ENCODE measurements around the gene DPYD. TPM values are rescaled to one million over a fixed set of nuclear protein-coding genes. Genes with fewer than 3 reads are reported as not detected.

DPYD gene
- total RNA-seq, 1 donor from 2014 or later, result 8.5 TPM

DNA sequence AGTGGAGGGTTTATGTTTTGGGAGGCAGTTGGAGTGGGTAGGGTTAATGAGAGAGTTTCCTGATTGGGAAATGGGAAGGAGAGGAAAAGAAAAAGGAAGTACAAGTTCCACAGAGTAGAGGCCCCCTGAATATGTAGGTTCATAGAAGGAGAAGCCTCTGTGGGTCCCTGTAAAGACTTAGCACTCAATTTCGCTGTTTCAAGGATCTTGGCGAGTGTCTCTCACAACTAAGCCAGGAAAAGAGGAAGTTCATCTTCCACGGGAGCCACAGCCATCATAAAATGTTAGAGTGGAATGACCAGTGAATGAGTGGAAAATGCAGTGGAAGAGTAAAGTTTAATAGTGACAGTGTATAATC lies 17.4 kb upstream of the DPYD start:
- Mint-ChIP-seq H3K4me1 (ENCODE audit: unreplicated experiment) (no peaks in the 10 kb centered on the region), H3K4me3 (no peak overlapping the region), H3K27me3 (peaks cover 6% of the 10 kb centered on the region), H3K9me3 (no peaks in the 10 kb centered on the region), H3K36me3 (no peaks in the 10 kb centered on the region), H3K27ac (no peak overlapping the region)
- DNase-seq (ENCODE audit: extremely low spot score, unreplicated experiment), result no peak
- TF ChIP-seq, protein P1, sequence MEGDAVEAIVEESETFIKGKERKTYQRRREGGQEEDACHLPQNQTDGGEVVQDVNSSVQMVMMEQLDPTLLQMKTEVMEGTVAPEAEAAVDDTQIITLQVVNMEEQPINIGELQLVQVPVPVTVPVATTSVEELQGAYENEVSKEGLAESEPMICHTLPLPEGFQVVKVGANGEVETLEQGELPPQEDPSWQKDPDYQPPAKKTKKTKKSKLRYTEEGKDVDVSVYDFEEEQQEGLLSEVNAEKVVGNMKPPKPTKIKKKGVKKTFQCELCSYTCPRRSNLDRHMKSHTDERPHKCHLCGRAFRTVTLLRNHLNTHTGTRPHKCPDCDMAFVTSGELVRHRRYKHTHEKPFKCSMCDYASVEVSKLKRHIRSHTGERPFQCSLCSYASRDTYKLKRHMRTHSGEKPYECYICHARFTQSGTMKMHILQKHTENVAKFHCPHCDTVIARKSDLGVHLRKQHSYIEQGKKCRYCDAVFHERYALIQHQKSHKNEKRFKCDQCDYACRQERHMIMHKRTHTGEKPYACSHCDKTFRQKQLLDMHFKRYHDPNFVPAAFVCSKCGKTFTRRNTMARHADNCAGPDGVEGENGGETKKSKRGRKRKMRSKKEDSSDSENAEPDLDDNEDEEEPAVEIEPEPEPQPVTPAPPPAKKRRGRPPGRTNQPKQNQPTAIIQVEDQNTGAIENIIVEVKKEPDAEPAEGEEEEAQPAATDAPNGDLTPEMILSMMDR (conservative IDR thresholded peaks at IDR 0.05), result no peak

DNA sequence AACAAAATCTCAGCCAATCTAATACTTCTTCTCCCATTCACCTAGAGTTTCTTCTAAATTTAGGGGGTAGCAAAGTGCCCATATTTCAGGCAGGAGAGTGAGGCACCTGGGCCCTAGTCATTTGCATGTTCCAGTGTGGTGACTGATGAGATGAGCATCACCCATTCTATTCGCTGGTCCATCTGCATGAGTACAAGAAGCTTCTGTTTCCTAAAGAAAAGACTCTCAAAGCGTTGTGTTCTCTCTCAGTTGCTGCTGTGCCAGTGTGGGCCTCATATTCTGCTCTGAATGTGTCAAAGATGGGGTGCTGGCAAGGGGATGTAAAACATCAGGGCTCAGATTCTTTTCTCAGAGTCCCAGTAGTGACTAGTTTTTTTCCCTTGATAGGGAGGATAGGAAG lies 16.1 kb upstream of the DPYD start:
- no peak for DNase-seq (ENCODE audit: extremely low spot score, unreplicated experiment)
- Mint-ChIP-seq H3K27ac (no peak overlapping the region), H3K4me1 (ENCODE audit: unreplicated experiment) (no peaks in the 10 kb centered on the region), H3K27me3 (peaks cover 3% of the 10 kb centered on the region), H3K4me3 (no peak overlapping the region), H3K9me3 (no peaks in the 10 kb centered on the region), H3K36me3 (no peaks in the 10 kb centered on the region)
- TF ChIP-seq, protein P1 (conservative IDR thresholded peaks at IDR 0.05), result no peak

DNA sequence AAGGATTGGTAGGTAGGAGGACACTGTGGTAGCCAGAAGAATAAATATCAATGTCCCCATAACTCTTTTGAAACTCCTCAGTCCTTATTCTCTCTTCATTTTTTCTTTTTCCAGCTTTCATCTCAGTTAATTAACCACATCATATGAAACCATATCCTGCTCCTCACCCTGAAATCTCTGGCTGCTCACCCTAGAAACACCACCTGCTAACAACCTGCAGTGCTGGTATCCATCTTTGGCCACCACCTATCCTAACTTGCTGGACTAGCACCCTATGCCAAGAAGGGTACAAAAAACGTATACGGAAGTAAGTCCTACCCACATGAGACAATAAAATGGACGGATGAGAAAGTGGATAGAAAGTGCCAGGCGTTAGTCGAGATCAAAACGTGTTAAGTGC lies 13.7 kb upstream of the DPYD start:
- no peak for DNase-seq (ENCODE audit: extremely low spot score, unreplicated experiment)

DNA sequence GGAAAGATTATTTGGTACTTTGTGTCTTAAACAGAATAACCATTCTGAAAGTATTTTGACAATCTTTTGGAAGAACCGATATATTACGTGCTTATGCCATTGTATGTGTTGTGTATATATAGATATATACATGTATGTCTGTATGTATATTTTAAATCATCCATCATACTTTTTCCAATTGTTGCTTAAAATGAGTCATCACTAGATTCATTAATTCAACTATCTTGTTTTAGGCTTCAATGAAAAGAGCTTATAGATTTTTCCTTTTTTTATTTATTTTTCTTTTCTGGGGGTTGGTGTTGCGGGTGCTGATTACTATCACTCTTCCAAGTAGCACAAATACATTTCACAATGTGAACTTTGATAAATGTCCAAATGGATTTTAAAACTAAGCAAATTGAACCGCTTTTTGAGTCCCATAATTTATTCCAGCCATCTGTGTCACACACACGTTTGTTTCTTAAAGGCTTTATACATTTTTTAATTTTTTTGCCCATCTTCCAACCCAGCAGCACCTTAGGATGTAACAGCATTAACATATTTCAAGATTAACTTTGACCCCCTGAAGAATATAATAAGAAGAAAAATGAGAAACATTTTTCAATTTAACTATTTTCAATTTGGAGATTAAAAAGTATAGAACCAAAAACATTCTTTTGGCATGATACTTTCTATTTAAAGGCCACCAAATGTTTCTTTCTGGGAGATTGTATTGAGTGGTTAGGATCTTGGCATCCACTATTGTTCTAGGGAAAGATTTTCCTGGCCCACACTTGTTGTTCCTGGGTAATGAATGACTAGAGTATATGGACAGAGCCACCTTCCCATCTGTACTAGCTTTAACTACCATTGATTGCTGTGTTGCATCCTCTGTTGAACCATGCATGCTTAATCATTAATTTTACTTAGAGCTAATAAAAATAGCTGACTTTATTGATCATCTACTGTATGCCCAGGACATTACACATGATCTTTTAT lies 9.3 kb upstream of the DPYD start:
- H3K27me3 Mint-ChIP-seq, result no peaks in the 10 kb centered on the region
- H3K4me1 Mint-ChIP-seq (ENCODE audit: unreplicated experiment), result peaks cover 5% of the 10 kb centered on the region
- DNase-seq (ENCODE audit: extremely low spot score, unreplicated experiment), result no peak
- H3K4me3 Mint-ChIP-seq, result no peak overlapping the region
- H3K27ac Mint-ChIP-seq, result no peak overlapping the region
- no peaks in the 10 kb centered on the region for H3K9me3 Mint-ChIP-seq
- TF ChIP-seq, protein P1 (conservative IDR thresholded peaks at IDR 0.05), result no peak
- no peaks in the 10 kb centered on the region for H3K36me3 Mint-ChIP-seq

More for the DNA sequence above, 13.7 kb upstream of the DPYD start:
- H3K9me3 Mint-ChIP-seq, result no peaks in the 10 kb centered on the region
- H3K4me3 Mint-ChIP-seq, result no peak overlapping the region
- H3K36me3 Mint-ChIP-seq, result no peaks in the 10 kb centered on the region
- no peaks in the 10 kb centered on the region for H3K4me1 Mint-ChIP-seq (ENCODE audit: unreplicated experiment)
- TF ChIP-seq, protein P1 (conservative IDR thresholded peaks at IDR 0.05), result no peak
- H3K27ac Mint-ChIP-seq, result no peak overlapping the region
- H3K27me3 Mint-ChIP-seq, result peaks cover 3% of the 10 kb centered on the region

DNA sequence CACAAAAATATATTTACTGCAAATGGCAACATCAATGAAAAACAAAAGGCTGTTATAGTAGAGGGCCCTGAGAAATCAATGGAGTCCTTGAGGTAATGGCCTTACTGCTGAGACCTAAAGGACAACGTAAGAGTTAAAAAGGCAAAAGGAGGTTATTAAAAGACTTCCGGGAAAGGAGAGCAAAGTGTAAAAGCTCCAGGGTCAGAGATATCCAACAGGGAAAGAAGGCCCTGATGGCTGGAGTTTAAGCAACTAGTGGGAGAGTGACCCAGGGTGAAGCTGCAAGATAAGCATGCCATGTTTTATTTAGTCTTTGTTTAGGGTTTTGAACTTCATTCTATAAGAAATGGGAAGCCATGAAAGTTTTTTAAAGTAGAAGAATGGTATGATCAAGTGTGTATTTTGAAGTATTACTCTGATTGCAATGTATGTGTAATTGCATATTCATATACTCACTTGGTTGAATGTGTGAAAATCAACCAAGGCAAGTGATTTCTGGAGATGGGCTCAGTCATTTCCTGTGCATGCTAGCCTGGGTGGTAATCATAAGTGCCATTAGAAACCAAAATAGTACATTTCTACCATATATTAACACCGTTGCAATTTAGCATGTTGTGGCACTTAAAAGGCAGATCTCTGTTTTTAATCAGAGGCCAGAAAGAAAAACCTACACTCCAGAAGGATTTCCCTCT lies 5.3 kb upstream of the DPYD start:
- Mint-ChIP-seq H3K27ac (no peak overlapping the region), H3K9me3 (no peaks in the 10 kb centered on the region), H3K36me3 (no peaks in the 10 kb centered on the region), H3K4me1 (ENCODE audit: unreplicated experiment) (peaks cover 12% of the 10 kb centered on the region), H3K4me3 (no peak overlapping the region), H3K27me3 (peaks cover 4% of the 10 kb centered on the region)
- no peak for DNase-seq (ENCODE audit: extremely low spot score, unreplicated experiment)
- TF ChIP-seq, protein P1 (conservative IDR thresholded peaks at IDR 0.05), result no peak
